ENCODE results near the gene RAB7B. TPM values are rescaled to one million over a fixed set of nuclear protein-coding genes. Genes with fewer than 3 reads are reported as not detected.

The RAB7B gene
- total and polyA plus RNA-seq, 2 of the 13 experiments (the other 11 are each of a cell fraction or from before 2014, with no cell fraction given): 0.05 to 0.46 TPM

DNA sequence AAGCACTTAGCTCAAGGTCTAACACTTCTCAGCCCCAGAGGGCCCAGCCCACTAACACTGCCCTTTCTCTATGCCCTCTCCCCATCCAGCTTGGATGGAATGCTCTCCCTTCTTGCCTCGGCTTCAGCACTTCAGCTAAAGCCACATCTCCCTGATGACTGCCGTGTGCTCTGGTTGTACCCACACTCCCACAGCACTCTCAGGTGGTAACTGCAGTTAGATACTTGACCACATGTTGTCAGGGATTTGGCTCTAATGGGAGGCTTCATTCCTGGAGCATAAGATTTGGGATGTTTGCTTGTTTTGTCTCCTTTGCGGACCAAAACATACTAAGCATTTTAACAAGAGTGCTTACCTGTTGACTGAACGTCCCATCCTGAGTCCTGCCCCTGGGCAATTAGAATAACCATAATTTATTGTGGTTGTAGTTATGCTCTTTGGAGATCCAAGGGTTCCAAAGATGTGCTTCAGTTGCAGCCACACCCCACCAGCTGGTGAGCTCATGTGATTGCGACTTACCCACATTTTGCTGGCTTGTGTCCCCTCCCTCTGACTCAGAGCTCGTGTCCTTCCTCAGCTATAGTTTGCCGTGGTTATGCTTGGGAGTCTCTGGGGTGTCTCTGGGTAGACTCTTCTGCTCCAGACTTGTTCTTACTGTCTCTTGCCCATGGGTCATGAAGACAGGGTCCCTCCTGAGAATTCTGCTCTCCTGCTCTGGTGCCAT, 52.2 kb downstream of the RAB7B start:
- no peak overlapping the region for H3K4me2 ChIP-seq (ENCODE audit: low read depth, low read length)
- POLR2A ChIA-PET: no interaction called here
- no peaks in the 10 kb centered on the region for H4K20me1 ChIP-seq (ENCODE audit: insufficient read depth, low read length)
- no peaks in the 10 kb centered on the region for H3K36me3 ChIP-seq (replicated peaks in 1 of 2; ENCODE audit: control insufficient read depth in 1 of 2, insufficient read depth in 2 of 2, low read length in 2 of 2)
- no peak overlapping the region for H2AFZ ChIP-seq (ENCODE audit: low read length)
- 48% methylated on average over 6 of the region's 7 CpGs for WGBS (ENCODE audit: low lambda C conversion rate)
- H3K9me3 ChIP-seq (ENCODE audit: low read length): no peaks in the 10 kb centered on the region
- H3K27me3 ChIP-seq (ENCODE audit: control insufficient read depth in 1 of 2, insufficient read depth in 2 of 2, low read length in 2 of 2): peaks cover 1 to 37% of the 10 kb centered on the region in 2 experiments; a peak in 3 of 5 replicates
- no peaks in the 10 kb centered on the region for H3K79me2 ChIP-seq (ENCODE audit: insufficient read depth, low read length)
- TF ChIP-seq ERF (CRISPR knock-in tag; IDR thresholded peaks at IDR 0.05) (no peak), HOXA3 (CRISPR knock-in tag; IDR thresholded peaks at IDR 0.05) (no peak), RFX1 (IDR thresholded peaks at IDR 0.05) (no peak), ZNF335 (CRISPR knock-in tag; IDR thresholded peaks at IDR 0.05) (no peak), MEIS2 (CRISPR knock-in tag; IDR thresholded peaks at IDR 0.05) (no peak), TMF1 (CRISPR knock-in tag; IDR thresholded peaks at IDR 0.05; ENCODE audit: low read depth) (no peak), CAMTA2 (CRISPR knock-in tag; IDR thresholded peaks at IDR 0.05; ENCODE audit: borderline replicate concordance) (no peak), TOE1 (CRISPR knock-in tag; IDR thresholded peaks at IDR 0.05) (no peak), ZNF282 (IDR thresholded peaks at IDR 0.05; ENCODE audit: partially characterized antibody) (no peak), THAP9 (CRISPR knock-in tag; IDR thresholded peaks at IDR 0.05; ENCODE audit: borderline replicate concordance) (no peak), MED8 (CRISPR knock-in tag; IDR thresholded peaks at IDR 0.05; ENCODE audit: insufficient replicate concordance) (no peak), ZNF224 (CRISPR knock-in tag; IDR thresholded peaks at IDR 0.05) (no peak), MIER2 (CRISPR knock-in tag; IDR thresholded peaks at IDR 0.05) (no peak)
- TF ChIP-seq, protein P1, sequence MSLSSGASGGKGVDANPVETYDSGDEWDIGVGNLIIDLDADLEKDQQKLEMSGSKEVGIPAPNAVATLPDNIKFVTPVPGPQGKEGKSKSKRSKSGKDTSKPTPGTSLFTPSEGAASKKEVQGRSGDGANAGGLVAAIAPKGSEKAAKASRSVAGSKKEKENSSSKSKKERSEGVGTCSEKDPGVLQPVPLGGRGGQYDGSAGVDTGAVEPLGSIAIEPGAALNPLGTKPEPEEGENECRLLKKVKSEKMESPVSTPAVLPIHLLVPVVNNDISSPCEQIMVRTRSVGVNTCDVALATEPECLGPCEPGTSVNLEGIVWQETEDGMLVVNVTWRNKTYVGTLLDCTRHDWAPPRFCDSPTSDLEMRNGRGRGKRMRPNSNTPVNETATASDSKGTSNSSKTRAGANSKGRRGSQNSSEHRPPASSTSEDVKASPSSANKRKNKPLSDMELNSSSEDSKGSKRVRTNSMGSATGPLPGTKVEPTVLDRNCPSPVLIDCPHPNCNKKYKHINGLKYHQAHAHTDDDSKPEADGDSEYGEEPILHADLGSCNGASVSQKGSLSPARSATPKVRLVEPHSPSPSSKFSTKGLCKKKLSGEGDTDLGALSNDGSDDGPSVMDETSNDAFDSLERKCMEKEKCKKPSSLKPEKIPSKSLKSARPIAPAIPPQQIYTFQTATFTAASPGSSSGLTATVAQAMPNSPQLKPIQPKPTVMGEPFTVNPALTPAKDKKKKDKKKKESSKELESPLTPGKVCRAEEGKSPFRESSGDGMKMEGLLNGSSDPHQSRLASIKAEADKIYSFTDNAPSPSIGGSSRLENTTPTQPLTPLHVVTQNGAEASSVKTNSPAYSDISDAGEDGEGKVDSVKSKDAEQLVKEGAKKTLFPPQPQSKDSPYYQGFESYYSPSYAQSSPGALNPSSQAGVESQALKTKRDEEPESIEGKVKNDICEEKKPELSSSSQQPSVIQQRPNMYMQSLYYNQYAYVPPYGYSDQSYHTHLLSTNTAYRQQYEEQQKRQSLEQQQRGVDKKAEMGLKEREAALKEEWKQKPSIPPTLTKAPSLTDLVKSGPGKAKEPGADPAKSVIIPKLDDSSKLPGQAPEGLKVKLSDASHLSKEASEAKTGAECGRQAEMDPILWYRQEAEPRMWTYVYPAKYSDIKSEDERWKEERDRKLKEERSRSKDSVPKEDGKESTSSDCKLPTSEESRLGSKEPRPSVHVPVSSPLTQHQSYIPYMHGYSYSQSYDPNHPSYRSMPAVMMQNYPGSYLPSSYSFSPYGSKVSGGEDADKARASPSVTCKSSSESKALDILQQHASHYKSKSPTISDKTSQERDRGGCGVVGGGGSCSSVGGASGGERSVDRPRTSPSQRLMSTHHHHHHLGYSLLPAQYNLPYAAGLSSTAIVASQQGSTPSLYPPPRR (CRISPR knock-in tag; IDR thresholded peaks at IDR 0.05; ENCODE audit: borderline replicate concordance): no peak
- no peak overlapping the region for H3K4me3 ChIP-seq (replicated peaks in 1 of 3; ENCODE audit: insufficient read depth in 1 of 3, low read depth in 2 of 3, low read length in 3 of 3)
- H3K4me1 ChIP-seq (ENCODE audit: insufficient read depth, low read length): no peaks in the 10 kb centered on the region
- FAIRE-seq: no peak
- DNase-seq (ENCODE audit: low spot score): no peak
- ATAC-seq: no peak
- intact Hi-C loops (cut with micrococcal nuclease; ENCODE audit: unreplicated experiment) (no loop called here), in situ Hi-C loops (cut with HindIII; ENCODE audit: extremely low pct_ligation_motif_present, low pct_unique_long_range_greater_than_20kb) (no loop called here)
- no peak overlapping the region for H3K27ac ChIP-seq (ENCODE audit: extremely low read length, insufficient read depth, low read length)
- BruUV-seq (replicated peaks): no TSS peak
- CTCF ChIA-PET (ENCODE audit: low intra/inter-chr PET ratio, low total read pairs): no interaction called here
- H3K9ac ChIP-seq (ENCODE audit: insufficient read depth, low read depth, low read length): no peak overlapping the region
